H9 (cell line): ENCODE results near the gene IGIP. TPM values are rescaled to one million over a fixed set of nuclear protein-coding genes. Genes with fewer than 3 reads are reported as not detected.

Experiments used
- DNase-seq: peaks from one replicate; pipeline ENCODE4 v3.0.0-alpha.2; 2017
- H2AFZ ChIP-seq: one replicate; pipeline ENCODE4 v1.6.1; 2013; ENCODE audit warnings: mild to moderate bottlenecking, low read length, control low read depth, moderate library complexity
- H2AK5ac ChIP-seq: 2 replicates; pipeline ENCODE4 v1.6.1; 2013; ENCODE audit warnings: low read length, control low read depth, mixed read lengths; ENCODE audit not compliant: insufficient read length
- H2BK120ac ChIP-seq: one replicate; pipeline ENCODE4 v1.6.1; 2013; ENCODE audit warnings: low read depth, mild to moderate bottlenecking, low read length, control low read depth, inconsistent platforms; ENCODE audit not compliant: poor library complexity, severe bottlenecking
- H2BK12ac ChIP-seq: 2 replicates; pipeline ENCODE4 v1.6.1; 2013; ENCODE audit warnings: low read length, control low read depth, mixed read lengths, low read depth; ENCODE audit not compliant: insufficient read length
- H2BK15ac ChIP-seq: 2 replicates; pipeline ENCODE4 v1.6.1; 2013; ENCODE audit warnings: low read depth, low read length, control low read depth
- H2BK20ac ChIP-seq: one replicate; pipeline ENCODE4 v1.6.1; 2013; ENCODE audit warnings: low read depth, mild to moderate bottlenecking, low read length, control low read depth, inconsistent platforms; ENCODE audit not compliant: poor library complexity, severe bottlenecking
- H2BK5ac ChIP-seq: 2 replicates; pipeline ENCODE4 v1.6.1; 2013; ENCODE audit warnings: low read length, control low read depth, mixed read lengths; ENCODE audit not compliant: insufficient read length
- H3K14ac ChIP-seq: 2 replicates; pipeline ENCODE4 v1.6.1; 2013; ENCODE audit warnings: low read length, control low read depth; ENCODE audit not compliant: insufficient read depth
- H3K18ac ChIP-seq: 2 replicates; pipeline ENCODE4 v1.6.1; 2013; ENCODE audit warnings: low read depth, mild to moderate bottlenecking, mixed read lengths, low read length, control low read depth; ENCODE audit not compliant: insufficient read length
- H3K23ac ChIP-seq: 2 replicates; pipeline ENCODE4 v1.6.1; 2013; ENCODE audit warnings: low read length, control low read depth, mixed read lengths, low read depth; ENCODE audit not compliant: insufficient read length
- H3K23me2 ChIP-seq: 2 replicates; pipeline ENCODE4 v1.6.1; 2013; ENCODE audit warnings: low read depth, mild to moderate bottlenecking, mixed read lengths, low read length, control low read depth; ENCODE audit not compliant: insufficient read length, poor library complexity, severe bottlenecking
- H3K27ac ChIP-seq: 2 replicates; pipeline ENCODE4 v1.5.1; 2013; ENCODE audit warnings: low read length, control low read depth, mixed read lengths, low read depth; ENCODE audit not compliant: insufficient read length
- H3K27me3 ChIP-seq: 2 replicates; pipeline ENCODE4 v1.6.1; 2013; ENCODE audit warnings: low read length, control low read depth, inconsistent platforms; ENCODE audit not compliant: insufficient read depth
- H3K4ac ChIP-seq: 2 replicates; pipeline ENCODE4 v1.6.1; 2013; ENCODE audit warnings: low read depth, mild to moderate bottlenecking, control low read depth, inconsistent platforms, low read length, moderate library complexity
- H3K4me1 ChIP-seq: 2 replicates; pipeline ENCODE4 v1.6.1; 2013; ENCODE audit warnings: low read length, control low read depth, inconsistent platforms; ENCODE audit not compliant: insufficient read depth
- H3K4me2 ChIP-seq: 2 replicates; pipeline ENCODE4 v1.6.1; 2013; ENCODE audit warnings: low read length, control low read depth, mixed read lengths; ENCODE audit not compliant: insufficient read length, insufficient read depth
- H3K56ac ChIP-seq: 2 replicates; pipeline ENCODE4 v1.6.1; 2013; ENCODE audit warnings: low read depth, mild to moderate bottlenecking, mixed read lengths, low read length, control low read depth; ENCODE audit not compliant: insufficient read length
- H3K79me1 ChIP-seq: 2 replicates; pipeline ENCODE4 v1.6.1; 2013; ENCODE audit warnings: low read depth, mild to moderate bottlenecking, moderate library complexity, low read length, control low read depth, inconsistent platforms; ENCODE audit not compliant: insufficient read depth, poor library complexity, severe bottlenecking
- H3K79me2 ChIP-seq: 2 replicates; pipeline ENCODE4 v1.6.1; 2013; ENCODE audit warnings: low read length, control low read depth, inconsistent platforms; ENCODE audit not compliant: insufficient read depth
- H3K9ac ChIP-seq: 2 replicates; pipeline ENCODE4 v1.6.1; 2013; ENCODE audit warnings: low read length, control low read depth, mixed read lengths; ENCODE audit not compliant: insufficient read length; ENCODE audit errors: extremely low read depth
- H3K9me3 ChIP-seq: one replicate; pipeline ENCODE4 v1.6.1; 2013; ENCODE audit warnings: low read depth, low read length, inconsistent platforms; ENCODE audit not compliant: control insufficient read depth
- H3T11ph ChIP-seq: one replicate; pipeline ENCODE4 v1.6.1; 2013; ENCODE audit warnings: mild to moderate bottlenecking, low read length, control low read depth, inconsistent platforms
- H4K20me1 ChIP-seq: one replicate; pipeline ENCODE4 v1.6.1; 2013; ENCODE audit not compliant: control insufficient read depth, insufficient read length, insufficient read depth
- H4K5ac ChIP-seq: 2 replicates; pipeline ENCODE4 v1.6.1; 2013; ENCODE audit warnings: low read depth, mild to moderate bottlenecking, mixed read lengths, low read length, control low read depth; ENCODE audit not compliant: insufficient read length
- H4K8ac ChIP-seq: replicated peaks from 2 replicates; pipeline ENCODE4 v1.6.1; 2013; ENCODE audit warnings: low read length, control low read depth, mixed read lengths, low read depth; ENCODE audit not compliant: insufficient read length
- H4K91ac ChIP-seq: 2 replicates; pipeline ENCODE4 v1.6.1; 2013; ENCODE audit warnings: low read depth, mild to moderate bottlenecking, moderate library complexity, mixed read lengths, low read length, control low read depth; ENCODE audit not compliant: insufficient read length
- H3K27ac Mint-ChIP-seq, 3 experiments: 2 replicates in 2 of 3; 3 replicates in 1 of 3; pipeline ENCODE4 v1.8.0; 2020 to 2021; ENCODE audit warnings: mixed read lengths in 3 of 3, mild to moderate bottlenecking in 1 of 3, moderate library complexity in 1 of 3
- H3K27me3 Mint-ChIP-seq: 2 replicates; pipeline ENCODE4 v1.8.0; 2021; ENCODE audit warnings: low read depth, mild to moderate bottlenecking, moderate library complexity, mixed read lengths
- H3K36me3 Mint-ChIP-seq, 3 experiments: 2 replicates in 2 of 3; 3 replicates in 1 of 3; pipeline ENCODE4 v1.8.0; 2020 to 2021; ENCODE audit warnings: low read depth in 3 of 3, mixed read lengths in 3 of 3; ENCODE audit not compliant: insufficient read depth in 1 of 3
- H3K4me1 Mint-ChIP-seq, 2 experiments: 2 replicates each; pipeline ENCODE4 v1.8.0; 2020; ENCODE audit warnings: mixed read lengths in 2 of 2
- H3K4me3 Mint-ChIP-seq, 2 experiments: 2 replicates in 1 of 2; 3 replicates in 1 of 2; pipeline ENCODE4 v1.8.0; 2020 to 2021; ENCODE audit warnings: mild to moderate bottlenecking in 2 of 2, mixed read lengths in 2 of 2, moderate library complexity in 1 of 2
- H3K9me3 Mint-ChIP-seq, 2 experiments: 2 replicates in 1 of 2; 3 replicates in 1 of 2; pipeline ENCODE4 v1.8.0; 2020; ENCODE audit warnings: mild to moderate bottlenecking in 2 of 2, mixed read lengths in 2 of 2, moderate library complexity in 1 of 2
- WGBS: extraction: QIAGEN DNeasy Blood & Tissue Kit; methylation state at CpG from one replicate; pipeline ENCODE4 v1.1.7; 2013; ENCODE audit warnings: missing lambda C conversion rate, low lambda C conversion rate, mixed read lengths; ENCODE audit not compliant: insufficient read length; ENCODE audit errors: extremely low coverage; 5-methylcytosine and 5-hydroxymethylcytosine counted together
- total RNA-seq: library from RNA; stranded (reverse); gene quantifications from 2 replicates; pipeline ENCODE4 v1.2.1, GENCODE V29; 2021
- TF ChIP-seq, protein P1 (sequence below): fragments of 200-600 bp; sonication (generic); conservative IDR thresholded peaks from 3 replicates; pipeline ENCODE4 v1.8.0; 2021; ENCODE audit warnings: antibody characterized with exemption, mild to moderate bottlenecking

IGIP gene
- total RNA-seq, 1 experiment from 2014 or later: 0.52 TPM

DNA sequence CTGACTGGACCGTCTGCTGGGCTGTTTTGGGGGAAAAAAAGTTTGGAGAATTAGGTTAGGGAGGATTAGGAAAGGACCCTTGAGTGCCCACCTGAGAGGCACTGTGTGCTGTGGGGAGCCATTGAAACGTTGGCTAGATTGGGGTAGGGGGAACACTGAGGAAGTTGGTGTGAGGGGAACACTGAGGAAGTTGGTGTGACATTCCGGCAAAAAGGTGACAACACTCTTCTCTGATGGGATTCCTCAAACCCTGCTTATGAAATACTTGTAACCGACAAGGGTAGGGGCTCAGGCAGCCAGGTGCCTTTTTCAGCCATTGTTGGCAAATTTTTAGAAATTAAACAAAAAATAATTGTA lies 50.3 kb downstream of the IGIP start:
- TF ChIP-seq, protein P1, sequence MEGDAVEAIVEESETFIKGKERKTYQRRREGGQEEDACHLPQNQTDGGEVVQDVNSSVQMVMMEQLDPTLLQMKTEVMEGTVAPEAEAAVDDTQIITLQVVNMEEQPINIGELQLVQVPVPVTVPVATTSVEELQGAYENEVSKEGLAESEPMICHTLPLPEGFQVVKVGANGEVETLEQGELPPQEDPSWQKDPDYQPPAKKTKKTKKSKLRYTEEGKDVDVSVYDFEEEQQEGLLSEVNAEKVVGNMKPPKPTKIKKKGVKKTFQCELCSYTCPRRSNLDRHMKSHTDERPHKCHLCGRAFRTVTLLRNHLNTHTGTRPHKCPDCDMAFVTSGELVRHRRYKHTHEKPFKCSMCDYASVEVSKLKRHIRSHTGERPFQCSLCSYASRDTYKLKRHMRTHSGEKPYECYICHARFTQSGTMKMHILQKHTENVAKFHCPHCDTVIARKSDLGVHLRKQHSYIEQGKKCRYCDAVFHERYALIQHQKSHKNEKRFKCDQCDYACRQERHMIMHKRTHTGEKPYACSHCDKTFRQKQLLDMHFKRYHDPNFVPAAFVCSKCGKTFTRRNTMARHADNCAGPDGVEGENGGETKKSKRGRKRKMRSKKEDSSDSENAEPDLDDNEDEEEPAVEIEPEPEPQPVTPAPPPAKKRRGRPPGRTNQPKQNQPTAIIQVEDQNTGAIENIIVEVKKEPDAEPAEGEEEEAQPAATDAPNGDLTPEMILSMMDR: no peak
- Mint-ChIP-seq H3K4me3 (peak overlapping the region; percentile 79 to 93), H3K36me3 (no peaks in the 10 kb centered on the region; a peak in 1 of 7 replicates), H3K27me3 (peaks cover 12% of the 10 kb centered on the region), H3K27ac (peak overlapping the region; percentile 9 to 97 (median 75); a peak in 6 of 7 replicates), H3K9me3 (no peaks in the 10 kb centered on the region), H3K4me1 (peaks cover 14 to 15% of the 10 kb centered on the region in 2 experiments)
- peak overlapping the region; percentile 97 for H3K4me2 ChIP-seq
- H3K79me1 ChIP-seq: no peaks in the 10 kb centered on the region
- peak overlapping the region; percentile 53; the same call in 1 of the 2 replicates for H3K14ac ChIP-seq
- no CpG with 5 or more reads among the region's 4 CpGs for WGBS
- H4K5ac ChIP-seq: no peak overlapping the region
- no peak overlapping the region for H2BK20ac ChIP-seq
- peak overlapping the region; percentile 79 for H3K18ac ChIP-seq
- no peak overlapping the region for H3K4ac ChIP-seq
- no peak overlapping the region for H2BK5ac ChIP-seq
- H3K56ac ChIP-seq: no peak overlapping the region
- H3K27me3 ChIP-seq: no peaks in the 10 kb centered on the region
- H2AFZ ChIP-seq: peak overlapping the region; percentile 43
- peaks cover 3% of the 10 kb centered on the region for H4K20me1 ChIP-seq
- H4K8ac ChIP-seq: no peak overlapping the region
- no peaks in the 10 kb centered on the region for H3K79me2 ChIP-seq
- no peak overlapping the region for H2AK5ac ChIP-seq
- no peak overlapping the region for H2BK12ac ChIP-seq
- H3K4me1 ChIP-seq: no peaks in the 10 kb centered on the region
- peaks cover 9% of the 10 kb centered on the region for H3K23me2 ChIP-seq
- no peak overlapping the region for H3K27ac ChIP-seq
- DNase-seq: no peak
- no peak overlapping the region for H2BK15ac ChIP-seq
- no peak overlapping the region for H3K23ac ChIP-seq
- H3K9me3 ChIP-seq: no peaks in the 10 kb centered on the region
- H3T11ph ChIP-seq: no peak overlapping the region
- H2BK120ac ChIP-seq: no peak overlapping the region
- H3K9ac ChIP-seq: peak overlapping the region; percentile 85
- H4K91ac ChIP-seq: no peak overlapping the region
